IMR-90 (cell line): ENCODE measurements around the gene ARAP2. TPM values are rescaled to one million over a fixed set of nuclear protein-coding genes. Genes with fewer than 3 reads are reported as not detected.

Source experiments
- ATAC-seq: fragments of 200-7000 bp; cut with Tn5 transposase; 2 replicates; pipeline ENCODE4 v1.9.1; 2020; ENCODE audit warnings: low read depth, mild to moderate bottlenecking, moderate library complexity
- BruUV-seq: library from RNA; stranded (reverse); fragments of 400-500 nt; replicated peaks from 2 replicates; lab custom pipeline; 2021; lab: Mats Ljungman, UMichigan
- CTCF ChIA-PET: fragments of 300-600 bp; formaldehyde crosslinking; extraction: SDS; loops from one replicate; lab custom pipeline; 2021; ENCODE audit warnings: antibody characterized with exemption; lab: Yijun Ruan, JAX
- POLR2A ChIA-PET: fragments of 300-600 bp; sonication (Branson Sonifier 250); formaldehyde crosslinking; loops from one replicate; lab custom pipeline; 2022; ENCODE audit warnings: antibody characterized with exemption; ENCODE audit not compliant: unreplicated experiment; lab: Charles Lee
- DNase-seq: peaks from one replicate; pipeline ENCODE4 v3.0.0; 2013
- H2AFZ ChIP-seq: replicated peaks from 2 replicates; pipeline ENCODE3; 2013; ENCODE audit warnings: low read length, mild to moderate bottlenecking; ENCODE audit not compliant: poor library complexity
- H2AK5ac ChIP-seq: 2 replicates; pipeline ENCODE4 v1.6.1; 2013; ENCODE audit warnings: low read depth, low read length, inconsistent platforms
- H2AK9ac ChIP-seq: replicated peaks from 2 replicates; pipeline ENCODE3; 2013; ENCODE audit warnings: mild to moderate bottlenecking, low read depth, low read length, moderate library complexity; ENCODE audit not compliant: poor library complexity
- H2BK120ac ChIP-seq: 2 replicates; pipeline ENCODE4 v1.6.1; 2013; ENCODE audit warnings: low read depth, low read length, inconsistent platforms
- H2BK15ac ChIP-seq: 3 replicates; pipeline ENCODE4 v1.6.1; 2013; ENCODE audit warnings: low read depth, low read length, inconsistent platforms
- H2BK20ac ChIP-seq: 2 replicates; pipeline ENCODE4 v1.6.1; 2013; ENCODE audit warnings: low read depth, mild to moderate bottlenecking, inconsistent platforms, low read length, moderate library complexity
- H2BK5ac ChIP-seq: 2 replicates; pipeline ENCODE4 v1.6.1; 2013; ENCODE audit warnings: mild to moderate bottlenecking, low read depth, low read length, inconsistent platforms; ENCODE audit not compliant: poor library complexity, severe bottlenecking
- H3K14ac ChIP-seq: replicated peaks from 2 replicates; pipeline ENCODE4 v1.6.1; 2013; ENCODE audit warnings: low read depth, low read length, inconsistent platforms
- H3K18ac ChIP-seq: 2 replicates; pipeline ENCODE4 v1.6.1; 2013; ENCODE audit warnings: low read depth, low read length, control low read depth
- H3K23ac ChIP-seq: 2 replicates; pipeline ENCODE4 v1.6.1; 2013; ENCODE audit warnings: low read depth, low read length, inconsistent platforms
- H3K27ac ChIP-seq: 2 replicates; pipeline ENCODE4 v1.5.1; 2013; ENCODE audit warnings: mild to moderate bottlenecking, control low read depth, low read length; ENCODE audit not compliant: insufficient read depth
- H3K27me3 ChIP-seq: 2 replicates; pipeline ENCODE4 v1.6.1; 2013; ENCODE audit warnings: low read length; ENCODE audit not compliant: control insufficient read depth, insufficient read depth
- H3K36me3 ChIP-seq: 2 replicates; pipeline ENCODE4 v1.6.1; 2013; ENCODE audit warnings: low read length, mixed read lengths; ENCODE audit not compliant: control insufficient read depth, insufficient read depth
- H3K4ac ChIP-seq: 2 replicates; pipeline ENCODE4 v1.6.1; 2013; ENCODE audit warnings: low read depth, low read length, inconsistent platforms
- H3K4me1 ChIP-seq: 2 replicates; pipeline ENCODE4 v1.6.1; 2013; ENCODE audit warnings: low read length, mixed read lengths; ENCODE audit not compliant: control insufficient read depth, insufficient read depth
- H3K4me2 ChIP-seq: 2 replicates; pipeline ENCODE4 v1.6.1; 2013; ENCODE audit warnings: low read depth, mild to moderate bottlenecking, control low read depth, low read length, moderate library complexity
- H3K4me3 ChIP-seq: 2 replicates; pipeline ENCODE4 v1.5.1; 2013; ENCODE audit warnings: low read depth, mild to moderate bottlenecking, control low read depth, low read length, moderate library complexity; ENCODE audit not compliant: insufficient read depth
- H3K56ac ChIP-seq: 2 replicates; pipeline ENCODE4 v1.6.1; 2013; ENCODE audit warnings: low read length, inconsistent platforms; ENCODE audit not compliant: insufficient read depth; ENCODE audit errors: extremely low read depth
- H3K79me1 ChIP-seq, 2 experiments: 2 replicates each; pipeline ENCODE4 v1.6.1; 2013; ENCODE audit warnings: low read length in 2 of 2, inconsistent platforms in 1 of 2, low read depth in 1 of 2
- H3K9ac ChIP-seq: 2 replicates; pipeline ENCODE4 v1.6.1; 2013; ENCODE audit warnings: low read depth, low read length, control low read depth
- H3K9me1 ChIP-seq: 2 replicates; pipeline ENCODE4 v1.6.1; 2013; ENCODE audit warnings: low read length, inconsistent platforms; ENCODE audit not compliant: insufficient read depth
- H3K9me3 ChIP-seq: 2 replicates; pipeline ENCODE4 v1.6.1; 2013; ENCODE audit warnings: low read length; ENCODE audit not compliant: control insufficient read depth, insufficient read depth
- H4K20me1 ChIP-seq: 2 replicates; pipeline ENCODE4 v1.6.1; 2013; ENCODE audit warnings: low read length, inconsistent platforms; ENCODE audit not compliant: insufficient read depth
- H4K5ac ChIP-seq: 2 replicates; pipeline ENCODE4 v1.6.1; 2013; ENCODE audit warnings: mild to moderate bottlenecking, low read depth, low read length, control low read depth
- H4K8ac ChIP-seq, 2 experiments: 2 replicates each; pipeline ENCODE4 v1.6.1; 2013; ENCODE audit warnings: low read depth in 2 of 2, low read length in 2 of 2, control low read depth in 1 of 2, inconsistent platforms in 1 of 2
- H4K91ac ChIP-seq: 2 replicates; pipeline ENCODE4 v1.6.1; 2013; ENCODE audit warnings: low read depth, low read length, inconsistent platforms; ENCODE audit not compliant: insufficient read depth
- FOS ChIP-seq: fragments of 150-350 bp; IDR thresholded peaks from 2 replicates; pipeline ENCODE4 v1.6.1; 2016; ENCODE audit warnings: low read depth, low read length
- MAFK ChIP-seq: IDR thresholded peaks from 2 replicates; pipeline ENCODE4 v1.6.1; 2012; ENCODE audit warnings: low read depth, low read length, improper control_type of control experiment
- RFX5 ChIP-seq: IDR thresholded peaks from 2 replicates; pipeline ENCODE4 v1.8.0; 2012; ENCODE audit warnings: low read depth, mild to moderate bottlenecking, low read length, moderate library complexity
- SMC3 ChIP-seq: fragments of 150-350 bp; IDR thresholded peaks from 2 replicates; pipeline ENCODE4 v1.6.1; 2016; ENCODE audit warnings: low read depth, mild to moderate bottlenecking, antibody characterized with exemption, low read length, moderate library complexity
- WGBS, 2 experiments: methylation state at CpG; one replicate each; pipeline versions ENCODE4 v1.1.5 to v1.1.7; 2013; ENCODE audit warnings: missing lambda C conversion rate in 2 of 2; ENCODE audit not compliant: insufficient read length in 1 of 2; ENCODE audit errors: extremely low coverage in 2 of 2; 5-methylcytosine and 5-hydroxymethylcytosine counted together
- dilution Hi-C: fragments of 300-500 bp; cut with HindIII; formaldehyde crosslinking; loops from one replicate; pipeline ENCODE4 v1.14.3; 2018; ENCODE audit warnings: low sequenced_read_pairs; ENCODE audit not compliant: unreplicated experiment
- in situ Hi-C: fragments of 300-500 bp; cut with MboI; formaldehyde crosslinking; loops from 3 replicates; pipeline ENCODE4 v1.14.3; 2019; ENCODE audit warnings: low sequenced_read_pairs, inconsistent platforms, mixed read lengths
- intact Hi-C: fragments of 100-400 bp; cut with micrococcal nuclease; formaldehyde crosslinking; loops from 2 replicates; pipeline ENCODE4 v1.10.0; 2022
- polyA plus RNA-seq, 3 experiments: library from polyadenylated mRNA; depleted of rRNA; stranded (reverse); fragments of >200 nt; gene quantifications; 2 replicates each; pipeline ENCODE4 v1.2.3, GENCODE V29; 2012; ENCODE audit warnings: low replicate concordance in 1 of 3
- total RNA-seq: library from RNA; depleted of rRNA; stranded (reverse); fragments of >200 nt; gene quantifications from 2 replicates; pipeline ENCODE4 v1.2.3, GENCODE V29; 2012

Gene ARAP2
- total and polyA plus RNA-seq, 2 of the 4 experiments (the other 2 are of a cell fraction): 0.32 to 1.8 TPM

DNA sequence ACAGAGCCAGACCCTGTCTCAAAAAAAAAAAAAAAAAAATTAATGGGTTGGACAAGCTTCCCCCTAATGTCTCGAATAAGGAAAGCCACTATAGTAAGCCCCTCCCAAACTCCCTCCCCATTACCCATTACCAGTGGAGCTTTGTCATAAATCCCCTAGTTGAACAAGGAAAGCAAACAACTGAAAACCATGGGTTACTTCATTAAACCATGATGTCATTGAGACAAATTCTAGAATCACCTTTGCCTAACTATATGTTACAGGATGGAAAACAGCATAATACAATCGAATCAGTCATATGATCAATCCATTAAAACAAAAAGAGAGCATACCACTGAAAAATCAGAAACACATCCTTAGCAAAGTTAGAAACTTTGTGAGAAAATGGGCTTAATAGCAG, 8.2 kb downstream of the ARAP2 start:
- no peak overlapping the region for H3K56ac ChIP-seq
- CTCF ChIA-PET: no interaction called here
- DNase-seq (no peak), ATAC-seq (no peak)
- no peak overlapping the region for H3K27ac ChIP-seq
- H3K9me1 ChIP-seq: no peaks in the 10 kb centered on the region
- no TSS peak for BruUV-seq
- intact Hi-C loops (no loop called here), dilution Hi-C loops (no loop called here), in situ Hi-C loops (no loop called here)
- no peaks in the 10 kb centered on the region for H4K20me1 ChIP-seq
- no peak overlapping the region for H2AK9ac ChIP-seq
- no peak overlapping the region for H2BK5ac ChIP-seq
- TF ChIP-seq MAFK (no peak), RFX5 (no peak), FOS (no peak), SMC3 (no peak)
- no peak overlapping the region for H2AK5ac ChIP-seq
- no peak overlapping the region for H4K91ac ChIP-seq
- H4K8ac ChIP-seq: no peak overlapping the region
- POLR2A ChIA-PET: no interaction called here
- H3K27me3 ChIP-seq: no peaks in the 10 kb centered on the region
- no peak overlapping the region for H2BK15ac ChIP-seq
- no peak overlapping the region for H2BK120ac ChIP-seq
- H3K23ac ChIP-seq: no peak overlapping the region
- H3K36me3 ChIP-seq: no peaks in the 10 kb centered on the region
- no peak overlapping the region for H2BK20ac ChIP-seq
- no CpG with 5 or more reads among the region's 2 CpGs for WGBS, 2 experiments
- no peak overlapping the region for H3K4me3 ChIP-seq
- H4K5ac ChIP-seq: no peak overlapping the region
- H3K79me1 ChIP-seq: no peaks in the 10 kb centered on the region
- no peak overlapping the region for H3K4me2 ChIP-seq
- H2AFZ ChIP-seq: no peak overlapping the region
- no peaks in the 10 kb centered on the region for H3K4me1 ChIP-seq
- no peak overlapping the region for H3K4ac ChIP-seq
- no peak overlapping the region for H3K18ac ChIP-seq
- no peaks in the 10 kb centered on the region for H3K9me3 ChIP-seq
- no peak overlapping the region for H3K9ac ChIP-seq
- H3K14ac ChIP-seq: no peak overlapping the region
